GM12878 (cell line): ENCODE data around the gene C20orf144. TPM values are rescaled to one million over a fixed set of nuclear protein-coding genes. Genes with fewer than 3 reads are reported as not detected.

Experiments
- CHD1 ChIP-seq: IDR thresholded peaks from 2 replicates; pipeline ENCODE4 v1.6.1; 2012; ENCODE audit warnings: low read depth, low read length, improper control_type of control experiment
- FOS ChIP-seq: IDR thresholded peaks from 3 replicates; pipeline ENCODE4 v1.6.1; 2011; ENCODE audit warnings: borderline replicate concordance; ENCODE audit not compliant: insufficient read length; ENCODE audit errors: extremely low read depth
- HDGF ChIP-seq: fragments of 450-650 bp; IDR thresholded peaks from 2 replicates; pipeline ENCODE4 v1.6.1; 2016; ENCODE audit warnings: antibody characterized with exemption
- IKZF1 ChIP-seq: fragments of 450-650 bp; conservative IDR thresholded peaks from 2 replicates; pipeline ENCODE4 v1.6.1; 2017; ENCODE audit warnings: antibody characterized with exemption, mild to moderate bottlenecking
- LARP7 ChIP-seq: fragments of 450-650 bp; IDR thresholded peaks from 2 replicates; pipeline ENCODE4 v1.6.1; 2017; ENCODE audit warnings: mild to moderate bottlenecking
- MYC ChIP-seq: IDR thresholded peaks from 2 replicates; pipeline ENCODE4 v1.6.1; 2011; ENCODE audit warnings: mild to moderate bottlenecking, low read length, moderate library complexity, inconsistent platforms; ENCODE audit not compliant: insufficient read depth, insufficient replicate concordance, insufficient read length, severe bottlenecking
- NR2C2 ChIP-seq: IDR thresholded peaks from 2 replicates; pipeline ENCODE4 v1.6.1; 2011; ENCODE audit warnings: borderline replicate concordance, low read depth; ENCODE audit not compliant: control insufficient read depth, insufficient read length
- NR2F1 ChIP-seq: fragments of 450-650 bp; conservative IDR thresholded peaks from 2 replicates; pipeline ENCODE4 v1.6.1; 2017; ENCODE audit warnings: mild to moderate bottlenecking
- POLR2A ChIP-seq: IDR thresholded peaks from 2 replicates; pipeline ENCODE4 v1.6.1; 2011; ENCODE audit warnings: low read depth, mild to moderate bottlenecking, low read length
- RAD21 ChIP-seq: IDR thresholded peaks from 2 replicates; pipeline ENCODE4 v1.6.1; 2011; ENCODE audit warnings: mild to moderate bottlenecking, low read depth, low read length, moderate library complexity; ENCODE audit not compliant: insufficient read depth
- RUNX3 ChIP-seq: IDR thresholded peaks from 2 replicates; pipeline ENCODE4 v1.6.1; 2012; ENCODE audit warnings: low read length, inconsistent platforms
- SMC3 ChIP-seq: IDR thresholded peaks from 2 replicates; pipeline ENCODE4 v1.6.1; 2011; ENCODE audit warnings: low read length, improper control_type of control experiment, borderline replicate concordance
- STAT1 ChIP-seq: fragments of 450-650 bp; conservative IDR thresholded peaks from 2 replicates; pipeline ENCODE4 v1.6.1; 2014; ENCODE audit warnings: antibody characterized with exemption, mild to moderate bottlenecking
- YY1 ChIP-seq: IDR thresholded peaks from 2 replicates; pipeline ENCODE4 v1.6.1; 2011; ENCODE audit warnings: low read depth, mild to moderate bottlenecking, low read length
- ZBTB40 ChIP-seq: fragments of 450-650 bp; IDR thresholded peaks from 2 replicates; pipeline ENCODE4 v1.6.1; 2016; ENCODE audit warnings: mild to moderate bottlenecking, moderate library complexity, borderline replicate concordance
- ZSCAN29 ChIP-seq: fragments of 450-650 bp; IDR thresholded peaks from 2 replicates; pipeline ENCODE4 v1.6.1; 2017; ENCODE audit warnings: mild to moderate bottlenecking, moderate library complexity
- polyA plus RNA-seq, 11 experiments: library from polyadenylated mRNA; depleted of rRNA in 4 of 11; unstranded in 6 of 11; stranded (reverse) in 5 of 11; fragments of >200 nt; fragmentation: Nextera tagmentation in 4 of 11; fragmentation: Illumina TruSeq in 1 of 11; extraction: Ambion mirVana in 4 of 11; extraction: Trizol in 1 of 11; gene quantifications; 1 replicate in 1 of 11; 2 replicates in 10 of 11; pipeline versions ENCODE4 v1.2.1 to v1.2.3, GENCODE V29; 2011 to 2016; ENCODE audit warnings: inconsistent platforms in 2 of 11, missing spikeins in 2 of 11, low read depth in 1 of 11
- total RNA-seq, 4 experiments: library from RNA; depleted of rRNA in 3 of 4; stranded (reverse); fragments of >200 nt in 3 of 4; fragmentation: Illumina TruSeq in 1 of 4; extraction: Trizol in 1 of 4; gene quantifications; 2 replicates each; pipeline versions ENCODE4 v1.2.1 to v1.2.3, GENCODE V29; 2013 to 2021
- TF ChIP-seq, protein P1 (sequence below): fragments of 450-650 bp; conservative IDR thresholded peaks from 2 replicates; pipeline ENCODE4 v1.6.1; 2017; ENCODE audit warnings: mild to moderate bottlenecking, moderate library complexity

C20orf144 gene
- total and polyA plus RNA-seq, 10 of the 15 experiments (the other 5 are each of a cell fraction or from before 2014, with no cell fraction given): 0.04 to 0.62 (median 0.23) TPM; not detected in 2

DNA sequence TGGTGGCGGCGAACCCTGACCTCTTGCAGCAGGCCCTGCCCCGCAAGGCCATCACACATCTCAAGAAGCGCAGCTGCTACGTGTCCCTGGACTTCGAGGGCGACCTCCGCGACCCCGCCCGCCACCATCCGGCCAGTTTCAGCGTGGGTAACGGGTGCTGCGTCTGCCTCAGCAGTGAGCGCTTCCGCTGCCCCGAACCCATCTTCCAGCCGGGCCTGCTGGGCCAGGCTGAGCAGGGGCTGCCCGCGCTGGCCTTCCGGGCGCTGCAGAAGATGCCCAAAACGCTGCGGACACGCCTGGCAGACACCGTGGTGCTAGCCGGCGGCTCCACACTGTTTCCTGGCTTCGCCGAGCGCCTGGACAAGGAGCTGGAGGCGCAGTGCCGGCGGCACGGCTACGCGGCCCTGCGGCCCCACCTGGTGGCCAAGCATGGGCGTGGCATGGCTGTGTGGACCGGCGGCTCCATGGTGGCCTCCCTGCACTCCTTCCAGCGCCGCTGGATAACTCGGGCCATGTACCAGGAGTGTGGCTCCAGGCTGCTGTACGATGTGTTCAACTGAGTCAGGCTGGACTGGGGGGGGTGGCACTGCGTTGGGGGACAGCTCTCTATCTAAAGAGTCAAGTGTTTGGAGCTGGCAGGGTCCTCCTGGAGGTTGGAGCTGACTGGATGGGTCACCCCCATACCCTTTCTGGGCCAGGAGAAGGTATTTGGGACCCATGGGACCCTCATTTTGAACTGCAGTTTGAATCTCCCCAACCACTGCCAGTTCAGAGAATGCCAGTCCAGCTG lies 5.7 kb downstream of the C20orf144 start (continued):
- TF ChIP-seq NR2F1 (peak; percentile 83), RAD21 (peak; percentile 93), CHD1 (peak; percentile 38; the same call in 1 of the 2 replicates), SMC3 (peak; percentile 92), ZSCAN29 (peak; percentile 51; the same call in 1 of the 2 replicates), ZBTB40 (peak; percentile 47), HDGF (no peak), FOS (no peak), YY1 (peak; percentile 91), IKZF1 (peak; percentile 63; the same call in 1 of the 2 replicates), RUNX3 (no peak), STAT1 (no peak), LARP7 (0 out of 2 replicates have a peak, but pooled peaks have one; percentile 27), NR2C2 (no peak), MYC (peak; percentile 22), POLR2A (peak; percentile 45; the same call in 1 of the 2 replicates)
- TF ChIP-seq, protein P1, sequence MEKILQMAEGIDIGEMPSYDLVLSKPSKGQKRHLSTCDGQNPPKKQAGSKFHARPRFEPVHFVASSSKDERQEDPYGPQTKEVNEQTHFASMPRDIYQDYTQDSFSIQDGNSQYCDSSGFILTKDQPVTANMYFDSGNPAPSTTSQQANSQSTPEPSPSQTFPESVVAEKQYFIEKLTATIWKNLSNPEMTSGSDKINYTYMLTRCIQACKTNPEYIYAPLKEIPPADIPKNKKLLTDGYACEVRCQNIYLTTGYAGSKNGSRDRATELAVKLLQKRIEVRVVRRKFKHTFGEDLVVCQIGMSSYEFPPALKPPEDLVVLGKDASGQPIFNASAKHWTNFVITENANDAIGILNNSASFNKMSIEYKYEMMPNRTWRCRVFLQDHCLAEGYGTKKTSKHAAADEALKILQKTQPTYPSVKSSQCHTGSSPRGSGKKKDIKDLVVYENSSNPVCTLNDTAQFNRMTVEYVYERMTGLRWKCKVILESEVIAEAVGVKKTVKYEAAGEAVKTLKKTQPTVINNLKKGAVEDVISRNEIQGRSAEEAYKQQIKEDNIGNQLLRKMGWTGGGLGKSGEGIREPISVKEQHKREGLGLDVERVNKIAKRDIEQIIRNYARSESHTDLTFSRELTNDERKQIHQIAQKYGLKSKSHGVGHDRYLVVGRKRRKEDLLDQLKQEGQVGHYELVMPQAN: 0 out of 2 replicates have a peak, but pooled peaks have one; percentile 33
